T-helper 17 cell (primary cell): ENCODE measurements around the gene HORMAD2. TPM values are rescaled to one million over a fixed set of nuclear protein-coding genes. Genes with fewer than 3 reads are reported as not detected.
A peak's percentile ranks its signal among the peaks of the same experiment; 100 is the strongest.

ENCODE experiments used
- ATAC-seq: fragments of 150-1000 bp; cut with Tn5 transposase; 2 replicates; pipeline ENCODE4 v1.10.0; 2021; ENCODE audit warnings: mild to moderate bottlenecking, moderate library complexity
- DNase-seq, 3 donors: peaks; one replicate each; pipeline versions ENCODE4 v3.0.0 to v3.0.0-alpha.2; 2020 to 2021
- H3K9me3 ChIP-seq: one replicate; pipeline ENCODE4 v1.7.0; 2013; ENCODE audit warnings: low read length, mild to moderate bottlenecking; ENCODE audit not compliant: control insufficient read depth, poor library complexity, severe bottlenecking
- H3K27ac Mint-ChIP-seq: one replicate; pipeline ENCODE4 v1.8.0; 2022; ENCODE audit warnings: mild to moderate bottlenecking, moderate library complexity, mixed read lengths
- H3K27me3 Mint-ChIP-seq: one replicate; pipeline ENCODE4 v1.8.0; 2022; ENCODE audit warnings: mixed read lengths
- H3K36me3 Mint-ChIP-seq: one replicate; pipeline ENCODE4 v1.8.0; 2022; ENCODE audit warnings: low read depth, mixed read lengths
- H3K4me1 Mint-ChIP-seq: one replicate; pipeline ENCODE4 v1.8.0; 2022; ENCODE audit warnings: mild to moderate bottlenecking, mixed read lengths
- H3K4me3 Mint-ChIP-seq: one replicate; pipeline ENCODE4 v1.8.0; 2022; ENCODE audit warnings: mild to moderate bottlenecking, moderate library complexity, mixed read lengths
- total RNA-seq, 4 donors: library from RNA in 2 of 4; stranded (reverse) in 2 of 4; gene quantifications; one replicate each; pipeline ENCODE4 v1.2.3 and lab custom pipeline; 2022 to 2026

HORMAD2 gene
- total RNA-seq, 2 donors from 2014 or later = not detected

DNA sequence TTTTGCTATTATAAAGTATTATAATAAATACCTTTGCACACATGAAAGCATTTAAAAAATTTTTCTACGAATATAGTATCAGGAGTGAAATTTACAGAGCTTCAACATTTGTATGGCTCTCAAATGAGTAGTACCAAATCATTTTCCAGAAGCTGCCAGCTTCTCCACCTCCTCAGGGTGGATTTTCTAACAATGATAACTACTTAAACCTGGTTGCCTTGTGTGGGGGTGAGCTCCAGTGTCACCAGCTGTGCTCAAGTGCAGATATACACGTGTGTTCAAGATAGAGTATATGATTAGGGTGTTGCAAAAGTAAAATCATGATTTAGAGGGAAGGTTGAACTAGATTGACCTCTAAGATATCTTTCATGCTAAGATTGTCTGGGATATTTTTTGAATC, 48.2 kb downstream of the HORMAD2 start:
- Mint-ChIP-seq H3K27ac (no peak overlapping the region), H3K4me1 (no peaks in the 10 kb centered on the region), H3K27me3 (no peaks in the 10 kb centered on the region)

DNA sequence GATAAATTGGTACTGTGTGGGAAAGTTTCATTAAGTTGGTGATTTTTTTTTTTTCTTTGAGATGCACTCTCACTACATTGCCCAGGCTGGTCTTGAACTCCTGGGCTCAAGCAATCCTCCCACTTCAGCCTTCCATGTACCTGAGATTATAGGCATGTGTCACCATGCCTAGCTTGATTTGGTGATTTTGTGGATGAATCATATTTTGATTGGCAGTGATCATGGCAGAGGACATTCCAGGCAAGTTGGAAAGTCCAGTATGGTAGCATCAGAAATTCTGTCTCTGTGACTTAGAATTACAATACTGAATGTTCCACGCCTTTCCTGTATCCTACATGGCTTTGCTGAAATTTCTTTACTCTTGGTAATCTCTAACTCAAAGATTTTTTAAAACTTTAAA, 49.4 kb downstream of the HORMAD2 start:
- H3K9me3 ChIP-seq = no peaks in the 10 kb centered on the region
- Mint-ChIP-seq H3K36me3 (no peaks in the 10 kb centered on the region), H3K4me3 (no peak overlapping the region), H3K27ac (no peak overlapping the region), H3K4me1 (no peaks in the 10 kb centered on the region), H3K27me3 (no peaks in the 10 kb centered on the region)
- DNase-seq (no peak), ATAC-seq (no peak)

More for the DNA sequence above, 48.2 kb downstream of the HORMAD2 start:
- H3K9me3 ChIP-seq = no peaks in the 10 kb centered on the region
- no peak overlapping the region for H3K4me3 Mint-ChIP-seq
- ATAC-seq (no peak), DNase-seq (no peak)
- no peaks in the 10 kb centered on the region for H3K36me3 Mint-ChIP-seq

GRCh38 chr22:30132290-30132996, 52.2 kb downstream of the HORMAD2 start:
- Mint-ChIP-seq H3K27ac (no peak overlapping the region), H3K4me3 (no peak overlapping the region), H3K4me1 (peaks cover 3% of the 10 kb centered on the region), H3K27me3 (no peaks in the 10 kb centered on the region), H3K36me3 (no peaks in the 10 kb centered on the region)
- no peak for ATAC-seq
- DNase-seq = no peak
- no peaks in the 10 kb centered on the region for H3K9me3 ChIP-seq

DNA sequence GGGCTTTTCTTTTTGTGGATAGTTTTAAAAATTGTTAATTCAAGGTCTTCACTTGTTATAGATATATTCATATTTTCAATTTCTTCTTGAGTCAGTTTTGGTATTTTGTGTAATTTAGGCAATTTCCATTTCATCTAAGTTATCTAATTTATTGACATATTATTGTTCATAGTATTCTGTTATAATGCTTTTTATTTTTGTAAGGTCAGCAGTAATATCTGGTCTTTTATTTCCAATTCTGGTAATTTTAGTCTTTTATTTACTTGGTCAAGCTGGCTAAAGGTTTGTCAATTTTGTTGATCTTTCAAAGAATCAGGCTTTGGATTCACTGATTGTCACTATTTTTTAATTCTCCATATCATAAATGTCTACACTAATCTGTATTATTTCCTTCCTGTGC, 60.1 kb downstream of the HORMAD2 start:
- DNase-seq (no peak), ATAC-seq (no peak)
- no peaks in the 10 kb centered on the region for H3K36me3 Mint-ChIP-seq
- no peaks in the 10 kb centered on the region for H3K27me3 Mint-ChIP-seq
- H3K4me3 Mint-ChIP-seq = no peak overlapping the region
- peaks cover 6% of the 10 kb centered on the region for H3K9me3 ChIP-seq
- H3K27ac Mint-ChIP-seq = no peak overlapping the region
- no peaks in the 10 kb centered on the region for H3K4me1 Mint-ChIP-seq

GRCh38 chr22:30143265-30143664, 63.0 kb downstream of the HORMAD2 start:
- Mint-ChIP-seq H3K27me3 (no peaks in the 10 kb centered on the region), H3K4me1 (no peaks in the 10 kb centered on the region), H3K36me3 (no peaks in the 10 kb centered on the region), H3K4me3 (no peak overlapping the region), H3K27ac (no peak overlapping the region)
- no peak for ATAC-seq
- H3K9me3 ChIP-seq = peaks cover 6% of the 10 kb centered on the region
- no peak for DNase-seq

DNA sequence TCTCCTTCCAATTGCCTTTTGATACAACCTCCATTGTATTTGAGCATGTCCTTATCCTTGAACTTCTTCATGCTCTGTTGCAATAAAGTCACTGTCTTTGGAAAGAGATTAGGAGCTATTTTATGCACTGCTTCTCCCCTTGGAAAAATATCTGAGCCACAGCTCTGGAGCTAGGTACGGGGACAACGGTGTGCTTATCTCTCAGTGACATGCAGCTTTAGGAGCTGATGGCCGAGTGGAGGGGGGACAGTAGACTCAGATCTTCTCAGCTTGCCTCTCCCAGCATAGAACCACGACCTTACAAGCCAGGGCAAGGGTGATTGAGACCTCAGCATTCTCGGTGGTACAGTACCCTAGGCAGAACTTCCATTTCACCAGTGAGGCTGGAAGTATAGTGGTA, 64.1 kb downstream of the HORMAD2 start:
- ATAC-seq = no peak
- Mint-ChIP-seq H3K27ac (no peak overlapping the region), H3K4me3 (no peak overlapping the region), H3K36me3 (no peaks in the 10 kb centered on the region), H3K4me1 (no peaks in the 10 kb centered on the region), H3K27me3 (no peaks in the 10 kb centered on the region)
- peaks cover 6% of the 10 kb centered on the region for H3K9me3 ChIP-seq
- no peak for DNase-seq

GRCh38 chr22:30150212-30150611, 69.9 kb downstream of the HORMAD2 start:
- ATAC-seq = no peak
- H3K4me1 Mint-ChIP-seq = peaks cover 2% of the 10 kb centered on the region
- no peaks in the 10 kb centered on the region for H3K27me3 Mint-ChIP-seq
- no peak overlapping the region for H3K4me3 Mint-ChIP-seq
- no peaks in the 10 kb centered on the region for H3K9me3 ChIP-seq
- no peaks in the 10 kb centered on the region for H3K36me3 Mint-ChIP-seq
- H3K27ac Mint-ChIP-seq = no peak overlapping the region
- no peak for DNase-seq

DNA sequence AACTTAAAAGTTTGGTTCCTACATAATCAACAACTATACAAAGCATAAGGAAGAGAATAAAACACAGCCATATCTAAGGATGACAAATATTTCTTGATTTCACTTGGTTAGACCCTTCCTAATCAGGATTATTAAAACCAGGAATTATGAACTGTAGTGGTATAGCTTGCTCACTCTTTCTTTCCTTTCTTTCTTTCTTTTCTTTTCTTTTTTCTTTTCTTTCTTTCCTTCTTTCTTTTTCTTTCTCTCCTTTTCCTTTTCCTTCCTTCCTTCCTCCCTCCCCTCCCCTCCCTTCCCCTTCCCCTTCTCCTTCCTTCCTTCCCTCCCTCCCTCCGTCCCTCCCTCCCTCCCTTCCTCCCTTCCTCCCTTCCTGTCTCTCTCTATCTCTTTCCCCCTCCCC, 78.0 kb downstream of the HORMAD2 start:
- H3K27ac Mint-ChIP-seq = peak overlapping the region; percentile 89
- H3K4me1 Mint-ChIP-seq = peaks cover 25% of the 10 kb centered on the region
- DNase-seq (no peak), ATAC-seq (no peak)
- H3K4me3 Mint-ChIP-seq = peak overlapping the region; percentile 55
- no peaks in the 10 kb centered on the region for H3K9me3 ChIP-seq
- H3K36me3 Mint-ChIP-seq = peaks cover 2% of the 10 kb centered on the region
- no peaks in the 10 kb centered on the region for H3K27me3 Mint-ChIP-seq

GRCh38 chr22:30158744-30159500, 78.7 kb downstream of the HORMAD2 start:
- H3K4me1 Mint-ChIP-seq = peaks cover 25% of the 10 kb centered on the region
- H3K27me3 Mint-ChIP-seq = no peaks in the 10 kb centered on the region
- peak overlapping the region; percentile 55 for H3K4me3 Mint-ChIP-seq
- H3K36me3 Mint-ChIP-seq = peaks cover 2% of the 10 kb centered on the region
- ATAC-seq (no peak), DNase-seq (no peak)
- no peaks in the 10 kb centered on the region for H3K9me3 ChIP-seq
- peak overlapping the region; percentile 89 for H3K27ac Mint-ChIP-seq

DNA sequence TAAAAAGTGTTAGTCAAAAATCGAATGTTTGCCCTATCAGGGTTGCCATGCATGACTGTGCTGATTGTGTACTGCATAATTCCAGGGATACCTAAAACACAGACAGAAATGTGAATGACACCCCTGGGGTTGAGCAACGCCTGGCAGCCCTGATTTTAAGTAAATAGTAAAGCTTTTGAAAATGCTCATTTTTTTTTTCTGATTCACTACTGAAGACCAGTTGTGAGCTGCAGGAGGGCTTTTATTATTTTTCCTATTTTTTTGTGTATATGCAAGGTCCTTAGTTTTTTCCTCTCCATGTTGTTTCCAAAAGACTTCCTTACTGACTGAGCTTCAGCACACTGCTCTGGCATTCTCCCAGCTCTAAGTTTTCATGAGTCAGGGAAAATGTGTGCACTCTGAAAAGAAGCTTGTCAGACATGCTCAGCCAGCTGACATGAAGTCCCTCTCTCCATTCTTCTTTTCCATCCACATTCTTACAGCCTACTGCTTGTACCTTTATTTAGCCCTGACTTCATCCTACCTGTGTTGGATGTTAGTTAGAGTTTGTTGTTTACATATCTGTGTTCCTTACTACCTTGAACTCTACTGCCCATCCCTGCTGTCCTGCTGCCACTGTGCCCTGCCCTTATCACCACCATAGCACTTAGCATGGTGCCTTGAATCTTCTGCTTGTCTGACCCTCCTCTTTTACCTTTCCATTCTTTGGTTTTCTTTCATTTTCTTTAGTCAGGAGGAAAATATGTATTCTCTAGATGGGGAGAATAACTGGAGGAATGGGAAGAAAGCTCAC, 79.5 kb downstream of the HORMAD2 start:
- peak overlapping the region; percentile 89 for H3K27ac Mint-ChIP-seq
- peaks cover 2% of the 10 kb centered on the region for H3K36me3 Mint-ChIP-seq
- ATAC-seq (no peak), DNase-seq (no peak)
- peak overlapping the region; percentile 31 for H3K4me3 Mint-ChIP-seq
- H3K27me3 Mint-ChIP-seq = no peaks in the 10 kb centered on the region
- H3K4me1 Mint-ChIP-seq = peaks cover 25% of the 10 kb centered on the region
- H3K9me3 ChIP-seq = no peaks in the 10 kb centered on the region

GRCh38 chr22:30161051-30161469, 80.8 kb downstream of the HORMAD2 start:
- peaks cover 25% of the 10 kb centered on the region for H3K4me1 Mint-ChIP-seq
- no peaks in the 10 kb centered on the region for H3K9me3 ChIP-seq
- peaks cover 2% of the 10 kb centered on the region for H3K36me3 Mint-ChIP-seq
- H3K4me3 Mint-ChIP-seq = no peak overlapping the region
- peak; percentile 84 for ATAC-seq
- no peaks in the 10 kb centered on the region for H3K27me3 Mint-ChIP-seq
- no peak for DNase-seq
- peak overlapping the region; percentile 89 for H3K27ac Mint-ChIP-seq

GRCh38 chr22:30167296-30167695, 87.0 kb downstream of the HORMAD2 start:
- DNase-seq (no peak), ATAC-seq (no peak)
- H3K27ac Mint-ChIP-seq = no peak overlapping the region
- H3K4me3 Mint-ChIP-seq = no peak overlapping the region
- no peaks in the 10 kb centered on the region for H3K9me3 ChIP-seq
- no peaks in the 10 kb centered on the region for H3K36me3 Mint-ChIP-seq
- peaks cover 2% of the 10 kb centered on the region for H3K4me1 Mint-ChIP-seq
- H3K27me3 Mint-ChIP-seq = no peaks in the 10 kb centered on the region

DNA sequence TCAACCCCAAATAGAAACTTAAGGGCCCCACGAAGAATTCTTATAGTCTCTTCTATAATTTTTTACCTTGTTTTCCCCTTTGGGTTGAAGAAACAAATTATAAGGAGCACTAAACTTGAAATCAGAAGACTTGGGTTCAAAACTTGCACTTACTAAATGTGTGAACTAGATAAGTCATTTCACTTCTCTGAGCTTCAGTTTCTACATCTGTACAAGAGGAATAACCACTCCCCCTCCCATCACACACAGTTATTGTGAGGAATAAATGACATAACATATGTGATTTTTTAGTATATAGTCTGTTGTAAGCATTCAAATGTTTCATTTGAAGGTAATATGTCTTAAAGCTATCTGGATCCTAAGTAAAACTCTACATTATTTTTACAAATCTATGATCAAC, 87.5 kb downstream of the HORMAD2 start:
- Mint-ChIP-seq H3K4me1 (peaks cover 2% of the 10 kb centered on the region), H3K4me3 (no peak overlapping the region), H3K36me3 (no peaks in the 10 kb centered on the region), H3K27me3 (no peaks in the 10 kb centered on the region), H3K27ac (no peak overlapping the region)
- H3K9me3 ChIP-seq = no peaks in the 10 kb centered on the region
- ATAC-seq (no peak), DNase-seq (no peak)
